Nephron progenitor cell (in vitro differentiated cells): Measurements from ENCODE around the gene TEX53.

Experiments used
- DNase-seq: peaks from one replicate; pipeline ENCODE4 v3.0.0; 2021
- H3K27ac Mint-ChIP-seq: 2 replicates; pipeline ENCODE4 v1.8.0; 2021; ENCODE audit warnings: mild to moderate bottlenecking, moderate library complexity, mixed read lengths
- H3K27me3 Mint-ChIP-seq: 2 replicates; pipeline ENCODE4 v1.8.0; 2021; ENCODE audit warnings: mild to moderate bottlenecking, low read depth, mixed read lengths; ENCODE audit not compliant: poor library complexity
- H3K36me3 Mint-ChIP-seq: 2 replicates; pipeline ENCODE4 v1.8.0; 2021; ENCODE audit warnings: low read depth, mixed read lengths
- H3K4me1 Mint-ChIP-seq: 2 replicates; pipeline ENCODE4 v1.8.0; 2021; ENCODE audit warnings: mixed read lengths
- H3K4me3 Mint-ChIP-seq: 2 replicates; pipeline ENCODE4 v1.8.0; 2021; ENCODE audit warnings: mild to moderate bottlenecking, moderate library complexity, mixed read lengths
- H3K9me3 Mint-ChIP-seq: 2 replicates; pipeline ENCODE4 v1.8.0; 2021; ENCODE audit warnings: mild to moderate bottlenecking, moderate library complexity, mixed read lengths
- CTCF ChIP-seq: fragments of 200-600 bp; sonication (generic); IDR thresholded peaks from 2 replicates; pipeline ENCODE4 v1.5.0; 2021; ENCODE audit warnings: antibody characterized with exemption

Gene TEX53

GRCh38 chr9:114678130-114678529 lies 20.5 kb upstream of the TEX53 start:
- no peaks in the 10 kb centered on the region for H3K36me3 Mint-ChIP-seq
- TF ChIP-seq CTCF, result no peak
- H3K4me1 Mint-ChIP-seq, result peaks cover 4% of the 10 kb centered on the region
- no peak overlapping the region for H3K27ac Mint-ChIP-seq
- peaks cover 10% of the 10 kb centered on the region for H3K27me3 Mint-ChIP-seq
- H3K9me3 Mint-ChIP-seq, result no peaks in the 10 kb centered on the region
- no peak for DNase-seq
- H3K4me3 Mint-ChIP-seq, result no peak overlapping the region

DNA sequence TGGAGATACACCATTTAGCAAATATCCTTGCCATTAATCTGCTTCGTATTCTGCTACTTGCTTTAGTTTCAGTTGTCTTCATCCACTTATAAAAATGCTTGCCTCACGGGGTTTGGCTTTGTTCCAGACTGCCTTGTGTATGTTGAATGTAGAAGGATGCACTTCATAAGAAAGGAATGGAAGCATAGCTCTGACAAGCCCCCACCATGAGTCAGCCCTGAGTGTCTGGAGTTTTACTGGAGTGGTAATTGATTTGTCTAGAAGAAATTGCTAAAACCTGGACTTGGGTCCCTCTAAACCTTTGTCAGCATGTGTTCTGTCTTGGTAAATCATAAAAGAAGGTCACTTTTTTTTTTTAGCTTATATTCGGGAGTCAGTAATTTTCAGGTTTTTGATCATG lies 19.8 kb upstream of the TEX53 start:
- peaks cover 4% of the 10 kb centered on the region for H3K4me1 Mint-ChIP-seq
- no peak overlapping the region for H3K27ac Mint-ChIP-seq

DNA sequence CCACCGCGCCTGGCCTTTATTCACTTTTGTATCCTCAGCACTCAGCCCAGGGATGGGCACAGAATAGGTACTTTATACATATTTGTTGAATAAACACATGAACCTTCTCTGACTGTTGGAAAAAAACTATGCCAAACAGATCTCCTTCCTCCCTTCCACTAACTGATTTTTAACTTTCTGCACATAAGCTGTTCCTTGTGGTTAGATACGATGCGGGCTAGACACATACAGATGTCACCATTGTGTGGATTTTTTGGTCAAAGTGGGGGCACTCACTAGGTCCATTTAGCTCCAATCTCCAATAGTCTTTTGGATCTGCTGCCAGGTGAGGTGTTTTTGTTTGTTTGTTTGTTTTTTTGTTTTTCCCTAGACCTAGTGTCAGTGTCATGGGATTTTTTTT lies 19.3 kb upstream of the TEX53 start:
- no peak for TF ChIP-seq CTCF
- Mint-ChIP-seq H3K27ac (no peak overlapping the region), H3K9me3 (no peaks in the 10 kb centered on the region), H3K27me3 (peaks cover 12% of the 10 kb centered on the region), H3K36me3 (no peaks in the 10 kb centered on the region), H3K4me1 (peaks cover 4% of the 10 kb centered on the region), H3K4me3 (no peak overlapping the region)
- no peak for DNase-seq

More for the DNA sequence above, 19.8 kb upstream of the TEX53 start:
- Mint-ChIP-seq H3K27me3 (peaks cover 10% of the 10 kb centered on the region), H3K36me3 (no peaks in the 10 kb centered on the region), H3K9me3 (no peaks in the 10 kb centered on the region), H3K4me3 (no peak overlapping the region)
- TF ChIP-seq CTCF, result no peak
- no peak for DNase-seq

GRCh38 chr9:114674798-114675540 lies 17.4 kb upstream of the TEX53 start:
- Mint-ChIP-seq H3K9me3 (no peaks in the 10 kb centered on the region), H3K4me3 (no peak overlapping the region), H3K27me3 (peaks cover 8% of the 10 kb centered on the region), H3K4me1 (no peaks in the 10 kb centered on the region), H3K27ac (no peak overlapping the region), H3K36me3 (no peaks in the 10 kb centered on the region)
- DNase-seq, result no peak
- TF ChIP-seq CTCF, result no peak

DNA sequence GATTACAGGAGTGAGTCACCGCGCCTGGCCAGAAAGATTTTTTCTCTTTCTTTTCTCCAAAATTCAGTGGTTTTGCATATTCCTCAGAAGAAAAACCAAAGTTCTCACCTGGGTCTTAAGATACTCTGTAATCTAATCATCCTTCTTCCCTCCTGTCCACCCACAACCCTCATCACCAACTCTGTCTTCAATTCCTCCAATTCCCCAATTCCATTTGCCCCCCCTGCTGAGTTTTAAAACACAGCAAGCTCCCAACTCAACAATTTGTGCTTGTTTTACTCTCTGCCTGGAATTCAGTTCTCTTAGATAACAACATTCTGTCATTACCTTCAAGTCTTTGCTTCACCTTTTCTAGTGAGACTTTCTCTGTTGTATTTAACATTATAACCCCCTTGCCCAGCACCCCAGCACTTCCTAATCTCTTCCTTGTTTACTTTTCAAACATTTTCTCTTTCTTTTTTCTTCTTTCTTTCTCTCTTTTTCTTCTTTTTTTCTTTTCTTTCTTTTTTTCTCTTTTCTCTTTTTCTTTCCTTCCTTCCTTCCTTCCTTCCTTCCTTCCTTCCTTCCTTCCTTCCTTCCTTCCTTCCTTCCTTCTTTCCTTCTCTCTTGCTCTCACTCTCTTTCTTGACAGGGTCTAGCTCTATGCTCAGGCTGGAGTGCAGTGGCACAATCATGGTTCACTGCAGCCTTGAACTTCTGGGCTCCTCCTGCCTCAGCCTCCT lies 16.6 kb upstream of the TEX53 start:
- H3K9me3 Mint-ChIP-seq, result no peaks in the 10 kb centered on the region

More for the DNA sequence above, 16.6 kb upstream of the TEX53 start:
- H3K27me3 Mint-ChIP-seq, result peaks cover 8% of the 10 kb centered on the region
- no peak overlapping the region for H3K4me3 Mint-ChIP-seq
- TF ChIP-seq CTCF, result no peak
- no peaks in the 10 kb centered on the region for H3K36me3 Mint-ChIP-seq
- DNase-seq, result no peak
- no peak overlapping the region for H3K27ac Mint-ChIP-seq
- H3K4me1 Mint-ChIP-seq, result no peaks in the 10 kb centered on the region
